ENCODE data around the gene TRIM14.

TRIM14 gene

DNA sequence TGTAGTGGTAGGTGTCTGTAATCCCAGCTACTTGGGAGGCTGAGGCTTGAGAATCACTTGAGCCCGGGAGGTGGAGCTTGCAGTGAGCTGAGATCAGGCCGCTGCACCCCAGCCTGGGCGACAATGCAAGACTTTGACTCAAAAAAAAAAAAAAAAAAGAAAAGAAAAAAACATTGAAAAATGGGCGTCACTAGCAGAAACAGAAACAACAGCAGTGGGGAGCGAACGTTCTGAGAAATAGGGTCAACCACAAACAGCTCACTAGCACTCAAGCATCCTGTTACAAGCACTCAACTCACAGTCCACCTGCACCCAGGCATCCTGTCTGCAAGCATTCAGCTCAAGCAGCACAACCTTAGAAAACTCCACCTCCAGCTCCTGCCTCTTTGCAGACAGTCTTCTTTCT is 17.2 kb downstream of the TRIM14 start:
- H3K4me3 ChIP-seq (ENCODE audit: low read length), result no peak overlapping the region
- H3K9me3 ChIP-seq (ENCODE audit: insufficient read depth, low read depth, low read length), result no peaks in the 10 kb centered on the region
- H3K36me3 ChIP-seq (ENCODE audit: insufficient read depth, low read length), result peaks cover 16% of the 10 kb centered on the region
- H3K4me1 ChIP-seq (ENCODE audit: insufficient read depth, low read length), result peaks cover 6% of the 10 kb centered on the region
- H3K9ac ChIP-seq (ENCODE audit: low read depth, low read length), result no peak overlapping the region
- 56% methylated on average over 6 of the region's 6 CpGs for WGBS
- H3K27me3 ChIP-seq (ENCODE audit: insufficient read depth, low read length), result no peaks in the 10 kb centered on the region
- no peak overlapping the region for H3K27ac ChIP-seq (ENCODE audit: low read depth, low read length)

DNA sequence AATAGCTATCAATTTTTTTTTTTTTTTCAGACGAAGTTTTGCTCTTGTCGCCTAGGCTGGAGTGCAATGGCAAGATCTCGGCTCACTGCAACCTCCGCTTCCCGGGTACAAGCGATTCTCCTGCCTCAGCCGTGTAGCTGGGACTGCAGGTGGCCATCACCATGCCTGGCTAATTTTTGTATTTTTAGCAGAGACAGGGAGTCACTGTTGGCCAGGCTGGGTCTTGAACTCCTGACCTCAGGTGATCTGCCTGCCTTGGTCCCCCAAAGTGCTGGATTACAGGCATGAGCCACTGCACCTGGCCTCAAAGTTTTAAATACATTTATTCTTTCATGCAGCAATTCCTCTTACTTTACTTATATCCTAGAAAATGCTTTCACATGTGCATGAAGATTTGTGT is 17.6 kb downstream of the TRIM14 start:
- Histone ChIP-seq H3K9ac (ENCODE audit: low read depth, low read length) (no peak overlapping the region), H3K36me3 (ENCODE audit: insufficient read depth, low read length) (peaks cover 16% of the 10 kb centered on the region), H3K27ac (ENCODE audit: low read depth, low read length) (no peak overlapping the region), H3K4me3 (ENCODE audit: low read length) (no peak overlapping the region), H3K9me3 (ENCODE audit: insufficient read depth, low read depth, low read length) (no peaks in the 10 kb centered on the region), H3K27me3 (ENCODE audit: insufficient read depth, low read length) (no peaks in the 10 kb centered on the region), H3K4me1 (ENCODE audit: insufficient read depth, low read length) (peaks cover 6% of the 10 kb centered on the region)
- WGBS, result 96% methylated on average over 7 of the region's 7 CpGs

DNA sequence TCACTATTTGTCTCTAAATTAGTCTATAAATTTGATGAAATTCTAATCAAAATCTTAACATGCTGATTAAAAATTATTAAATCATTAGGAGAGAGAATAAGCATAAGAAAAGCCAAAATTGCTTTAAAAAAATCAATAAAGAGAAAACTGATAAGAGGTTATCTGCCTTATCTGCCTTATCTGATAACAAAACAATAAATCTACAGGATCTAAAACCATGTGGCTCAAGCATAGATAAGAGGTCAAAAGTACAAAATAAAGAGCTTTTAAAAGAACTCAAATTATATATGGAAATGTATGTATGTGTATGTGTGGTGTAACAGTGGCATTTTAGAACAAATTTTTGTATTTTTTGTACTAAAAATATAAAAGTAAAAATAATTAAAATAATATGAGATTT is 18.6 kb downstream of the TRIM14 start:
- peaks cover 16% of the 10 kb centered on the region for H3K36me3 ChIP-seq (ENCODE audit: insufficient read depth, low read length)
- H3K4me1 ChIP-seq (ENCODE audit: insufficient read depth, low read length), result peaks cover 6% of the 10 kb centered on the region
- H3K27me3 ChIP-seq (ENCODE audit: insufficient read depth, low read length), result no peaks in the 10 kb centered on the region
- no peak overlapping the region for H3K27ac ChIP-seq (ENCODE audit: low read depth, low read length)
- no peak overlapping the region for H3K4me3 ChIP-seq (ENCODE audit: low read length)
- H3K9ac ChIP-seq (ENCODE audit: low read depth, low read length), result no peak overlapping the region
- H3K9me3 ChIP-seq (ENCODE audit: insufficient read depth, low read depth, low read length), result no peaks in the 10 kb centered on the region

DNA sequence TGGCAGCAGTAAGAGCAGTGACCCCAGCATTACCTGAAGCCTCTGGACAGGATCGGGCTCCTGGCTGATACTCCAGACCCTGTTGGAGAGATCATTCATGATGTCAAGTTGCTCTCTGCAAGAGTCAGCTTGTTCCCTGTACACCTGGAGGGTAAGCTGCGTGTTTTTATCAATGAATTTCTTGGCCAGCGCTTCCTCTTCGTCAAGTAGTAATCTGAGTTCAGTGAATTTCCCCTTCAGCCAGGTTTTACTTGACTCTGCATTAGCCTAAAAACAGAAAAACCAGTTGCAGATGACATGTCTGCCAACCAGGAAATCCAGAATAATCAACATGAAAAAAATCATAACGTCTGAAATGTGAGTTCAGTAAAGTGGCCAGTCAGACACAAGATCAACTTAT is 19.1 kb downstream of the TRIM14 start:
- Histone ChIP-seq H3K4me1 (ENCODE audit: insufficient read depth, low read length) (peaks cover 6% of the 10 kb centered on the region), H3K9me3 (ENCODE audit: insufficient read depth, low read depth, low read length) (no peaks in the 10 kb centered on the region), H3K4me3 (ENCODE audit: low read length) (no peak overlapping the region), H3K27me3 (ENCODE audit: insufficient read depth, low read length) (no peaks in the 10 kb centered on the region), H3K9ac (ENCODE audit: low read depth, low read length) (no peak overlapping the region), H3K27ac (ENCODE audit: low read depth, low read length) (no peak overlapping the region), H3K36me3 (ENCODE audit: insufficient read depth, low read length) (peaks cover 16% of the 10 kb centered on the region)
- WGBS, result 96% methylated on average over 5 of the region's 5 CpGs

DNA sequence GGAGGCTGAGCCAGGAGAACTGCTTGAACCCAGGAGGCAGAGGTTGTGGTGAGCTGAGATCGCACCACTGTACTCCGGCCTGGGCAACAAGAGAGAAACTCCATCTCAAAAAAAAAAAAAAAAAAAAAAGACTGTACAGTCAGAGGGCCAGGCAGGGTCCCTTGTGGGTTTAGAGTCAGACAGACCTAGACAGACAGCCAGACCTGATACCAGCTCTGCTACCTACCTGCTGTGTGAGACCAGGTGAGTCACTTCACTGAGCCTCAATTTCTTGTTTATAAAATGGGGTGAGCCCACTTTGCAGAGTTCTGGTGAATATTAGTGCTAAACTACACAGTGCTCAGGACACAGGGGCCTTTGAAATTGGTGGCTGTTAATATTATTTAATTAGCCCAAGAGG is 19.7 kb downstream of the TRIM14 start:
- Histone ChIP-seq H3K4me3 (ENCODE audit: low read length) (no peak overlapping the region), H3K36me3 (ENCODE audit: insufficient read depth, low read length) (peaks cover 16% of the 10 kb centered on the region), H3K27me3 (ENCODE audit: insufficient read depth, low read length) (no peaks in the 10 kb centered on the region), H3K9me3 (ENCODE audit: insufficient read depth, low read depth, low read length) (no peaks in the 10 kb centered on the region), H3K4me1 (ENCODE audit: insufficient read depth, low read length) (peaks cover 6% of the 10 kb centered on the region), H3K27ac (ENCODE audit: low read depth, low read length) (no peak overlapping the region), H3K9ac (ENCODE audit: low read depth, low read length) (no peak overlapping the region)
- 100% methylated on average over 2 of the region's 2 CpGs for WGBS

DNA sequence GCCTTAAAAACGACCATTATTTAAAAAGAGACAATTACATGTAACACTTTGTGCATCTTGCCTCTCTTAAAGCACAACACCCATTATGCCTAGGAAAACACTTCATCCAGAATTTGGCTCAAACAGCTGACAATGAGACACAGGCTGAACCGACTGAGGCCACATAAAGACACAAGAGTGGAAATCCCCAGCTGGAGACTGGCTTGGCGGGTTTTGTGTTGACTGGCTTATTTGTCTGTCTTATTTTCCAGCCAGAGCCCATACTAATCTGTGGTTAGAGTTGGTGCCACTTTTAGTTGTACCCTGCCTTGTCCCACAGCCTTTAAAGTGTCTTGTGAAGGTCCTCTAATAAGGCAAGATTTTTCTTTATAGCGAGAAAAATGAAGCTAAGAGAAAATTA is 21.2 kb downstream of the TRIM14 start:
- peaks cover 6% of the 10 kb centered on the region for H3K4me1 ChIP-seq (ENCODE audit: insufficient read depth, low read length)
- H3K9ac ChIP-seq (ENCODE audit: low read depth, low read length), result no peak overlapping the region
- no peak overlapping the region for H3K4me3 ChIP-seq (ENCODE audit: low read length)
- H3K27me3 ChIP-seq (ENCODE audit: insufficient read depth, low read length), result no peaks in the 10 kb centered on the region
- WGBS, result 89% methylated on average over 4 of the region's 4 CpGs
- no peak overlapping the region for H3K27ac ChIP-seq (ENCODE audit: low read depth, low read length)
- no peaks in the 10 kb centered on the region for H3K9me3 ChIP-seq (ENCODE audit: insufficient read depth, low read depth, low read length)
- peaks cover 16% of the 10 kb centered on the region for H3K36me3 ChIP-seq (ENCODE audit: insufficient read depth, low read length)

DNA sequence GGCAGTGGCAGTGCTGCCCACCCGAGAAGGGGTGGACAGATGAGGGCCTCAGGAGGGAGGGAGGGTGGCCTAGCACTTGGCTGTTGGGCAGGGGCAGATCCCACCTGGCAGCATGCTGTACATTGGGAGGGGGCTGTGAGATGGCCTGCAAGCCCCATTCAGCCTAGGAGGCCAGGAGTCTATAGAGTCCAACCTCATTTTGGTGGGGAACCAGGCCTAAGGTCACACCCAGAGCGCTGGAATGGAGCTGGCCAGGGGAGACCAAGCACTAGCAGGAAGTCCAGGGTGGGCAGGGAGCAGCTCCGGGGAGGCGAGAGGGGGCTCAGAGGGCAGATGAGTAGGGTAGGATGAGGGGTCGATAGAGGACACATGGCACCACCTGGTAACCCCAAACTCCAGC is 22.9 kb downstream of the TRIM14 start:
- Histone ChIP-seq H3K9me3 (ENCODE audit: insufficient read depth, low read depth, low read length) (no peaks in the 10 kb centered on the region), H3K4me3 (ENCODE audit: low read length) (no peak overlapping the region), H3K36me3 (ENCODE audit: insufficient read depth, low read length) (peaks cover 16% of the 10 kb centered on the region), H3K27ac (ENCODE audit: low read depth, low read length) (no peak overlapping the region), H3K27me3 (ENCODE audit: insufficient read depth, low read length) (no peaks in the 10 kb centered on the region), H3K4me1 (ENCODE audit: insufficient read depth, low read length) (peaks cover 17% of the 10 kb centered on the region), H3K9ac (ENCODE audit: low read depth, low read length) (no peak overlapping the region)
- WGBS, result 93% methylated on average over 5 of the region's 5 CpGs

DNA sequence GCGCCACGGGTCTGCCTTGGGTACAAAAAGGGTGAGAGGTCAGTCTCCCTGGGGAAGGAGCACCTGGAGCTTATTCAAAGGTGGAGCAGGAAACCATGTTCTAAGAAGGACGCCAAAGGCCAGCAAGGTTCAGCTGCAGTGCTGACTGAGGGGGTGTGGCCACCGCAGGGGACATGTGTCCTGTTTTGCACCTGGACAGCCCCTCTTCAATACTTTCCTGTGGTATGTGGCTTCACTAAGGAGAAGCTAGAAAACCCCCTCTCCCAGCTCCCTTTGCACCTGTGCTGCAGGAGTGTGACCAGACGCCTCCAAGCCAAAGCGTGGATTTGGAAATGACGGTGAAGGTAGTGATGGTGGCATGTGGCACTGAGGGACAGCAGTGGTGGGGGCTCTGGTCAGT is 23.6 kb downstream of the TRIM14 start:
- H3K27me3 ChIP-seq (ENCODE audit: insufficient read depth, low read length), result no peaks in the 10 kb centered on the region
- H3K9ac ChIP-seq (ENCODE audit: low read depth, low read length), result no peak overlapping the region
- WGBS, result 94% methylated on average over 7 of the region's 7 CpGs

DNA sequence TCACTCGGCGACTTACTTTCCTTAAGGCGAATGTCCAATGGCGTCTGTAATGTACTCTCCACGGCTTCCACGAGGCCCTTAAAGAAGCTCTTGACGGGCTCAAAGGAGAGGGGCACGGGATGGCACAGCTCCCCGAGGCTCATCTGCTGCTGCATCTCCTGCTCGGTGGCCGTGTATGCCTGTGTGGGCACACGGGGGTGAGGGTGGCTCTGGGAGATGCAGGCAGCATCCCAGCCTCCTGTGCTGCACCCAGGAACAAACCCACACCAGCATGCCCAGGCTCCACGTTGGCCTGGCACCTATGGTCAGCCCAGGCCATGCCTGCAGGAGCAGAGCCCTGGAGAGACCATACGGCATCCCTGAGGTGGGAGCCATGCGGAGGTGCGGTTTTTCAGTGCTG is 24.2 kb downstream of the TRIM14 start:
- H3K27ac ChIP-seq (ENCODE audit: low read depth, low read length), result no peak overlapping the region
- H3K9ac ChIP-seq (ENCODE audit: low read depth, low read length), result no peak overlapping the region
- 95% methylated on average over 16 of the region's 16 CpGs for WGBS

More for the DNA sequence above, 23.6 kb downstream of the TRIM14 start:
- Histone ChIP-seq H3K4me1 (ENCODE audit: insufficient read depth, low read length) (peaks cover 20% of the 10 kb centered on the region), H3K9me3 (ENCODE audit: insufficient read depth, low read depth, low read length) (no peaks in the 10 kb centered on the region), H3K27ac (ENCODE audit: low read depth, low read length) (no peak overlapping the region), H3K36me3 (ENCODE audit: insufficient read depth, low read length) (peaks cover 16% of the 10 kb centered on the region), H3K4me3 (ENCODE audit: low read length) (no peak overlapping the region)

DNA sequence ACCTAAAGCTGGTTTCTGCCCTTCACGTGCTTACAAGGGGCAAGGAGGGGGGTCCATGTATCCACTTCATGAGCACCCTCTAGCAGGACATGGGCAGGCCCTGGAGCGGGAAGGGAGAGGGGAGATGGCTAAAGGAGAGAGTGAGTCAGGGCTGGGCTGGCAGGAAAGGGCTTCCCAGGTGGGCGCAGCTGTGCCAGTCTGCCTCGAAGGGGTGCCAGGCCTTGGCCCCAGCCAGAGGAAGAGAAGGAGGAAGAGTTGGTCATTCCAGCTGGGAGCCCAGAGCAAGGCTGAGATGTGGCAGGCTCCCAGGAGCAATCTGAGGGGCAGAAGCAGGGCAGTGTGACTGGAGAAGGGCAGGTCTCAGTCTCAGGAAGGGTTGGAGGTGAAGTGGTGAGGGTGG is 24.7 kb downstream of the TRIM14 start:
- Histone ChIP-seq H3K27me3 (ENCODE audit: insufficient read depth, low read length) (no peaks in the 10 kb centered on the region), H3K9ac (ENCODE audit: low read depth, low read length) (no peak overlapping the region), H3K4me1 (ENCODE audit: insufficient read depth, low read length) (peaks cover 31% of the 10 kb centered on the region), H3K4me3 (ENCODE audit: low read length) (no peak overlapping the region), H3K9me3 (ENCODE audit: insufficient read depth, low read depth, low read length) (no peaks in the 10 kb centered on the region), H3K27ac (ENCODE audit: low read depth, low read length) (no peak overlapping the region), H3K36me3 (ENCODE audit: insufficient read depth, low read length) (peaks cover 11% of the 10 kb centered on the region; the same call in 1 of the 2 replicates)
- WGBS, result 92% methylated on average over 4 of the region's 4 CpGs

More for the DNA sequence above, 24.2 kb downstream of the TRIM14 start:
- no peaks in the 10 kb centered on the region for H3K27me3 ChIP-seq (ENCODE audit: insufficient read depth, low read length)
- H3K4me3 ChIP-seq (ENCODE audit: low read length), result no peak overlapping the region
- peaks cover 25% of the 10 kb centered on the region for H3K4me1 ChIP-seq (ENCODE audit: insufficient read depth, low read length)
- H3K36me3 ChIP-seq (ENCODE audit: insufficient read depth, low read length), result peaks cover 16% of the 10 kb centered on the region
- no peaks in the 10 kb centered on the region for H3K9me3 ChIP-seq (ENCODE audit: insufficient read depth, low read depth, low read length)

DNA sequence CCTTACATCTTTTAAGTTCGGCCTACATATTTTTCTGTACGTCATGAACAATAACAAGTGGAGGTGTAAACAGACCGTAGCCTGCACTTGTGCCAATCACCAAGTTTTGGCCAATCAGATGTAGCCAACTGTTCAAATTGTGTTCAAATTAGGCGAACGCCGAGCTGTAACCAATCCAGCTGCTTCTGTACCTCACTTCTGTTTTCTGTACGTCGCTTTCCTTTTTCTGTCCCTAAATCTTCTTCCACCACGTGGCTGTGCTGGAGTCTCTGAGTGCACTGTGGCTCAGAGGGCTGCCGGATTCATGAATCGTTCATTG is 26.4 kb downstream of the TRIM14 start:
- Histone ChIP-seq H3K4me1 (ENCODE audit: insufficient read depth, low read length) (peaks cover 31% of the 10 kb centered on the region), H3K36me3 (ENCODE audit: insufficient read depth, low read length) (peaks cover 5% of the 10 kb centered on the region; the same call in 1 of the 2 replicates), H3K9ac (ENCODE audit: low read depth, low read length) (no peak overlapping the region), H3K27ac (ENCODE audit: low read depth, low read length) (no peak overlapping the region), H3K9me3 (ENCODE audit: insufficient read depth, low read depth, low read length) (no peaks in the 10 kb centered on the region), H3K27me3 (ENCODE audit: insufficient read depth, low read length) (no peaks in the 10 kb centered on the region), H3K4me3 (ENCODE audit: low read length) (no peak overlapping the region)
- 88% methylated on average over 11 of the region's 11 CpGs for WGBS
